VCaP (cell line): ENCODE measurements around the gene ABR.

Source experiments
- H3K27ac ChIP-seq: fragments of 450-650 bp; 2 replicates; pipeline ENCODE4 v1.5.1; 2017
- CTCF ChIP-seq: fragments of 450-650 bp; conservative IDR thresholded peaks from 2 replicates; pipeline ENCODE4 v1.5.1; 2017; ENCODE audit warnings: mild to moderate bottlenecking, moderate library complexity

The ABR gene

GRCh38 chr17:1019451-1019850 lies 160.3 kb downstream of the ABR start:
- no peak for TF ChIP-seq CTCF
- no peak overlapping the region for H3K27ac ChIP-seq

- TF ChIP-seq CTCF: no peak
- no peak overlapping the region for H3K27ac ChIP-seq
Measured at GRCh38 chr17:1018547-1018946, 161.2 kb downstream of the ABR start.

- no peak for TF ChIP-seq CTCF
- H3K27ac ChIP-seq: no peak overlapping the region
Measured at GRCh38 chr17:1013729-1014090, 166.1 kb downstream of the ABR start.

- no peak for TF ChIP-seq CTCF
Measured at GRCh38 chr17:1012823-1013728, 166.7 kb downstream of the ABR start.

GRCh38 chr17:1011760-1012735 lies 167.7 kb downstream of the ABR start:
- H3K27ac ChIP-seq: peak overlapping the region; percentile 28; the same call in 1 of the 2 replicates
- TF ChIP-seq CTCF: no peak

More at GRCh38 chr17:1012823-1013728, 166.7 kb downstream of the ABR start:
- H3K27ac ChIP-seq: no peak overlapping the region

GRCh38 chr17:1011138-1011537 lies 168.6 kb downstream of the ABR start:
- no peak for TF ChIP-seq CTCF
- peak overlapping the region; percentile 28; the same call in 1 of the 2 replicates for H3K27ac ChIP-seq

- H3K27ac ChIP-seq: peak overlapping the region; percentile 28
- no peak for TF ChIP-seq CTCF
Measured at GRCh38 chr17:1010586-1010985, 169.2 kb downstream of the ABR start.
